GM12892 (cell line): ENCODE data around the gene PATE1.

Source experiments
- POLR2A ChIP-seq: IDR thresholded peaks from 2 replicates; pipeline ENCODE4 v1.6.1; 2011; ENCODE audit warnings: low read depth, low read length, control low read depth
- POLR2AphosphoS5 ChIP-seq: IDR thresholded peaks from 2 replicates; pipeline ENCODE4 v1.6.1; 2011; ENCODE audit warnings: low read depth, low read length, control low read depth
- TAF1 ChIP-seq: IDR thresholded peaks from 2 replicates; pipeline ENCODE4 v1.6.1; 2011; ENCODE audit warnings: low read depth, mild to moderate bottlenecking, control low read depth, low read length, borderline replicate concordance

DNA sequence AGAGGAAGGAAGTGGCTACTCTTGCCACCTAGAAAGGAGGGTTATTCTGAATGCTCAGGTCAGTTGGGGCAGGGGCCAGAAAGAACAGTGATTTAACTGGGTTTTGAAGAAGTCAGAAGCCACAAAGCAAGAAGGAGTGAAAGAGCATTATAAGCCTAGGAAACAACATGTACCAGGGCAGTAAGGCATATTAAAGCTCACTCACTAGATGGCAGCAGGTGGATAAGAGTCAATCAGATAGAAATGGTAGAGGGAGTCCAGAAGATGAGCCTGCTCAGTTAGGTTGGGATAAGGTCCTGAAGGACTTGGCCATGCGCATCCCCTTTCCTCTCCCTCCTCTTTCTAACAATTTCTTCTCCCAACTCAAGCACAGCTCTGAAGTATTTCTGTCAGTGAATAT lies 22.0 kb upstream of the PATE1 start:
- TF ChIP-seq TAF1 (no peak), POLR2A (no peak), POLR2AphosphoS5 (no peak)
